Fibroblast of lung (primary cell): ENCODE measurements around the gene SNX30.

Experiments
- CTCF ChIP-seq, 2 donors: IDR thresholded peaks in 1 of 2; conservative IDR thresholded peaks in 1 of 2; 1 replicate in 1 of 2; 2 replicates in 1 of 2; pipeline ENCODE4 v1.5.1; 2011 to 2012; ENCODE audit warnings: low read length in 2 of 2, control low read depth in 1 of 2, inconsistent platforms in 1 of 2, low read depth in 1 of 2, mild to moderate bottlenecking in 1 of 2
- EZH2 ChIP-seq: IDR thresholded peaks from 2 replicates; pipeline ENCODE4 v1.5.1; 2012; ENCODE audit warnings: low read length, control low read depth, mild to moderate bottlenecking; ENCODE audit errors: missing control alignments

- no peak for TF ChIP-seq CTCF (conservative IDR thresholded peaks at IDR 0.05 in 1 of 2, IDR thresholded peaks at IDR 0.05 in 1 of 2; ENCODE audit: low read depth in 1 of 2, low read length in 2 of 2)
- TF ChIP-seq EZH2: no peak
Observed at GRCh38 chr9:112873773-112874405, 123.3 kb downstream of the SNX30 start.
